Measurements from ENCODE around the gene TRIM46. TPM values are rescaled to one million over a fixed set of nuclear protein-coding genes. Genes with fewer than 3 reads are reported as not detected.

Gene TRIM46
- polyA plus RNA-seq, 2 of the 4 experiments (the other 2 are of a cell fraction): 1.1 to 2.8 TPM

GRCh38 chr1:155139895-155140629 is 33.6 kb upstream of the TRIM46 start, which contains the start of gene DPM3 (continued):
- no peak for TF ChIP-seq ELK1 (IDR thresholded peaks at IDR 0.05; ENCODE audit: low read depth, low read length)
- TF ChIP-seq ZSCAN20 (CRISPR knock-in tag; IDR thresholded peaks at IDR 0.05): no peak
- TF ChIP-seq RAD21 (conservative IDR thresholded peaks at IDR 0.05 in 1 of 2, IDR thresholded peaks at IDR 0.05 in 1 of 2): no peak
- TF ChIP-seq E2F6 (IDR thresholded peaks at IDR 0.05; ENCODE audit: borderline replicate concordance, low read depth): 0 out of 2 replicates have a peak, but pooled peaks have one; percentile 12
- TF ChIP-seq CHD2 (IDR thresholded peaks at IDR 0.05; ENCODE audit: low read length, partially characterized antibody): no peak
- no peak for TF ChIP-seq CHD4 (IDR thresholded peaks at IDR 0.05; ENCODE audit: borderline replicate concordance)
- peak; percentile 55 for TF ChIP-seq POLR2A (IDR thresholded peaks at IDR 0.05; ENCODE audit: low read length)
- peak; percentile 58; the same call in 1 of the 2 replicates for TF ChIP-seq HOXB5 (CRISPR knock-in tag; IDR thresholded peaks at IDR 0.05)
- no peak for TF ChIP-seq JUNB (IDR thresholded peaks at IDR 0.05)
- no peak for TF ChIP-seq ATOH8 (CRISPR knock-in tag; IDR thresholded peaks at IDR 0.05; ENCODE audit: low read depth)
- TF ChIP-seq RCOR1 (IDR thresholded peaks at IDR 0.05; ENCODE audit: low read depth, low read length): no peak
- no peak for TF ChIP-seq CTCF (IDR thresholded peaks at IDR 0.05)
- TF ChIP-seq HOXA7 (CRISPR knock-in tag; IDR thresholded peaks at IDR 0.05): no peak
- TF ChIP-seq TP53 (CRISPR knock-in tag; IDR thresholded peaks at IDR 0.05): no peak
- no peak for TF ChIP-seq ZNF302 (CRISPR knock-in tag; IDR thresholded peaks at IDR 0.05)

GRCh38 chr1:155140630-155140953 is 33.1 kb upstream of the TRIM46 start:
- no peak for DNase-seq (ENCODE audit: low read depth in 1 of 2, low spot score in 1 of 2)
- no peaks in the 10 kb centered on the region for H3K9me3 ChIP-seq
- no peak for FAIRE-seq
- H3K4me3 ChIP-seq: peak overlapping the region; percentile 65
- ATAC-seq: no peak
- WGBS (ENCODE audit: missing lambda C conversion rate): 5% methylated on average over 11 of the region's 11 CpGs
- ChIA-PET POLR2A (no interaction called here), CTCF (interaction anchor here (1.1 to 2.1 kb wide), 2 partner anchors 37 to 51 kb away, joined by 3 to 4 read pairs; no protein-coding TSS in a partner anchor)
- H3K4me1 ChIP-seq: peaks cover 12% of the 10 kb centered on the region
- peak overlapping the region; percentile 75 for H3K4me2 ChIP-seq
- TF ChIP-seq REST (IDR thresholded peaks at IDR 0.05): no peak
- peak; percentile 6; the same call in 1 of the 2 replicates for TF ChIP-seq ZC3H11A (IDR thresholded peaks at IDR 0.05)
- no peak for TF ChIP-seq E2F6 (IDR thresholded peaks at IDR 0.05; ENCODE audit: borderline replicate concordance, low read depth)
- peak overlapping the region; percentile 83 to 90 for H3K27ac ChIP-seq
